ENCODE measurements around the gene THBS4.

DNA sequence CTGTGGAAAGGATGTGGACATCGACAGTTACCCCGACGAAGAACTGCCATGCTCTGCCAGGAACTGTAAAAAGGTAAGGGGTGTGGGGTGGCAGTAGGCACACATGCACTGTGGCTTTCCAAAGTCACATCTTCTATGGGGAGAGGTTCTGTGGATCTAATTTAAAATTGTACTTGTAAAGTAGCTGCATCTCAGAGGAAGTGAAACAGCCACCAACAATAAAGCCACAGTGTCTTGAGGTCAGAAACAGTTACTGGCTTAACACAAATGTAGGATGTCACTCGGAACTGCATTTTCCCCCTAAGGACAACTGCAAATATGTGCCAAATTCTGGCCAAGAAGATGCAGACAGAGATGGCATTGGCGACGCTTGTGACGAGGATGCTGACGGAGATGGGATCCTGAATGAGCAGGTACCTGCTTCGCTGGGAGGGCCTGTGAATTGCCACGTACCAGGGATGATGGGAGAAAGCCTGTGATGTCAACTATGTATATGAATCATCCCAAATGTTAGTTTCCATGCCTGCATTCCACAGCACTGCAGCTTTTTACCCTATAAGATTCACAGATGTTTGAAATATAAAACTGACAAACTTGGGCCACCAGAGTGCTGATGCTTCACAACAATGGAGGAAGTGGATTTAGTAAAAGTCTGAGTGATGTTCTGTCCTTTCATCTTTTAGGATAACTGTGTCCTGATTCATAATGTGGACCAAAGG, 35.3 kb downstream of the THBS4 start:
- TF ChIP-seq, protein P1, sequence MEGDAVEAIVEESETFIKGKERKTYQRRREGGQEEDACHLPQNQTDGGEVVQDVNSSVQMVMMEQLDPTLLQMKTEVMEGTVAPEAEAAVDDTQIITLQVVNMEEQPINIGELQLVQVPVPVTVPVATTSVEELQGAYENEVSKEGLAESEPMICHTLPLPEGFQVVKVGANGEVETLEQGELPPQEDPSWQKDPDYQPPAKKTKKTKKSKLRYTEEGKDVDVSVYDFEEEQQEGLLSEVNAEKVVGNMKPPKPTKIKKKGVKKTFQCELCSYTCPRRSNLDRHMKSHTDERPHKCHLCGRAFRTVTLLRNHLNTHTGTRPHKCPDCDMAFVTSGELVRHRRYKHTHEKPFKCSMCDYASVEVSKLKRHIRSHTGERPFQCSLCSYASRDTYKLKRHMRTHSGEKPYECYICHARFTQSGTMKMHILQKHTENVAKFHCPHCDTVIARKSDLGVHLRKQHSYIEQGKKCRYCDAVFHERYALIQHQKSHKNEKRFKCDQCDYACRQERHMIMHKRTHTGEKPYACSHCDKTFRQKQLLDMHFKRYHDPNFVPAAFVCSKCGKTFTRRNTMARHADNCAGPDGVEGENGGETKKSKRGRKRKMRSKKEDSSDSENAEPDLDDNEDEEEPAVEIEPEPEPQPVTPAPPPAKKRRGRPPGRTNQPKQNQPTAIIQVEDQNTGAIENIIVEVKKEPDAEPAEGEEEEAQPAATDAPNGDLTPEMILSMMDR (conservative IDR thresholded peaks at IDR 0.05 in 1 of 2, IDR thresholded peaks at IDR 0.05 in 1 of 2; ENCODE audit: extremely low read depth in 1 of 2, insufficient read depth in 1 of 2, low read depth in 1 of 2, low read length in 2 of 2), result no peak
- TF ChIP-seq EZH2 (IDR thresholded peaks at IDR 0.05; ENCODE audit: borderline replicate concordance, low read length), result no peak

Measured in mammary epithelial cell (primary cell).